IPS-18c (cell line): ENCODE measurements around the gene PKP3.
A peak's percentile ranks its signal among the peaks of the same experiment; 100 is the strongest.

Experiments
- H3K4me3 ChIP-seq: 2 replicates; pipeline ENCODE4 v1.7.0; 2013; ENCODE audit warnings: low read depth, mild to moderate bottlenecking, low read length, moderate library complexity; ENCODE audit not compliant: insufficient read depth
- H3K9me3 ChIP-seq: one replicate; pipeline ENCODE4 v1.6.1; 2013; ENCODE audit warnings: mild to moderate bottlenecking, low read length, moderate library complexity; ENCODE audit not compliant: control insufficient read depth, insufficient read depth

The PKP3 gene

GRCh38 chr11:441418-442274 is 47.6 kb downstream of the PKP3 start, which contains the start of gene ANO9:
Gene ANO9 (minus strand): TSS chr11:442011. CDS start chr11:441926, 85 bp downstream.
- Histone ChIP-seq H3K4me3 (peak within 1 kb of the TSS; percentile 36), H3K9me3 (no peaks in the 10 kb centered on the region)

GRCh38 chr11:442611-443081 is 48.6 kb downstream of the PKP3 start:
- Histone ChIP-seq H3K4me3 (no peak overlapping the region), H3K9me3 (no peaks in the 10 kb centered on the region)

- H3K9me3 ChIP-seq = no peaks in the 10 kb centered on the region
- no peak overlapping the region for H3K4me3 ChIP-seq
These were observed 49.7 kb downstream of the PKP3 start for GRCh38 chr11:443542-444199.

- Histone ChIP-seq H3K4me3 (no peak overlapping the region), H3K9me3 (no peaks in the 10 kb centered on the region)
These were observed 50.6 kb downstream of the PKP3 start for GRCh38 chr11:444396-445144.

- no peak overlapping the region for H3K4me3 ChIP-seq
- H3K9me3 ChIP-seq = no peaks in the 10 kb centered on the region
These were observed 52.0 kb downstream of the PKP3 start for GRCh38 chr11:445765-446588.

- Histone ChIP-seq H3K4me3 (no peak overlapping the region), H3K9me3 (no peaks in the 10 kb centered on the region)
These were observed 52.9 kb downstream of the PKP3 start for GRCh38 chr11:446891-447290.

- Histone ChIP-seq H3K4me3 (peak overlapping the region; percentile 81), H3K9me3 (no peaks in the 10 kb centered on the region)
These were observed 54.1 kb downstream of the PKP3 start for GRCh38 chr11:447923-448731.

- no peaks in the 10 kb centered on the region for H3K9me3 ChIP-seq
- H3K4me3 ChIP-seq = peak within 1 kb of the TSS; percentile 91
These were observed 56.1 kb downstream of the PKP3 start, which contains the start of gene PTDSS2 for GRCh38 chr11:449889-450808. Gene PTDSS2 (plus strand): TSS chr11:450279. CDS start chr11:450456, 177 bp downstream.

GRCh38 chr11:450809-451451 is 56.9 kb downstream of the PKP3 start:
- Histone ChIP-seq H3K9me3 (no peaks in the 10 kb centered on the region), H3K4me3 (peak overlapping the region; percentile 91)

GRCh38 chr11:451738-452137 is 57.7 kb downstream of the PKP3 start:
- H3K9me3 ChIP-seq = no peaks in the 10 kb centered on the region
- no peak overlapping the region; the same call in 1 of the 2 replicates for H3K4me3 ChIP-seq

GRCh38 chr11:452203-452744 is 58.3 kb downstream of the PKP3 start:
- H3K9me3 ChIP-seq = no peaks in the 10 kb centered on the region
- H3K4me3 ChIP-seq = no peak overlapping the region

- H3K9me3 ChIP-seq = no peaks in the 10 kb centered on the region
- H3K4me3 ChIP-seq = no peak overlapping the region
These were observed 59.0 kb downstream of the PKP3 start for GRCh38 chr11:452916-453527.

- no peak overlapping the region for H3K4me3 ChIP-seq
These were observed 59.6 kb downstream of the PKP3 start for GRCh38 chr11:453564-453963.

GRCh38 chr11:454043-454442 is 60.0 kb downstream of the PKP3 start:
- Histone ChIP-seq H3K4me3 (no peak overlapping the region), H3K9me3 (no peaks in the 10 kb centered on the region)

More at GRCh38 chr11:453564-453963, 59.6 kb downstream of the PKP3 start:
- H3K9me3 ChIP-seq = no peaks in the 10 kb centered on the region
